HepG2 (cell line): ENCODE results near the gene FSTL1. TPM values are rescaled to one million over a fixed set of nuclear protein-coding genes. Genes with fewer than 3 reads are reported as not detected.

Source experiments
- ATAC-seq: fragments of 200-7000 bp; cut with Tn5 transposase; 3 replicates; pipeline ENCODE4 v1.9.1; 2020; ENCODE audit warnings: mild to moderate bottlenecking, moderate library complexity
- BruUV-seq: library from RNA; stranded (reverse); fragments of 400-500 nt; replicated peaks from 2 replicates; lab custom pipeline; 2021; lab: Mats Ljungman, UMichigan
- CTCF ChIA-PET: fragments of 300-600 bp; formaldehyde crosslinking; extraction: SDS; loops from one replicate; lab custom pipeline; 2021; ENCODE audit warnings: low total read pairs, inconsistent platforms, low intra/inter-chr PET ratio; lab: Yijun Ruan, JAX
- POLR2A ChIA-PET: fragments of 350-600 bp; sonication (Branson Sonifier 250); formaldehyde crosslinking; loops from one replicate; lab custom pipeline; 2020; ENCODE audit warnings: antibody characterized with exemption, inconsistent platforms; lab: Yijun Ruan, JAX
- DNase-seq: peaks from one replicate; pipeline ENCODE4 v3.0.0-alpha.2; 2015; ENCODE audit warnings: low spot score
- FAIRE-seq: peaks from 3 replicates; lab custom pipeline; 2011; peaks lifted over from hg19 to GRCh38; lab: Jason Lieb, UNC
- H2AFZ ChIP-seq: one replicate; pipeline ENCODE4 v1.6.1; 2011; ENCODE audit warnings: low read length, inconsistent platforms
- H3K27ac ChIP-seq: fragments of 300-600 bp; 3 replicates; pipeline ENCODE4 v1.8.0; 2011; ENCODE audit warnings: mixed run types, mild to moderate bottlenecking, mixed read lengths, low read length, inconsistent platforms; ENCODE audit not compliant: insufficient read depth; ENCODE audit errors: extremely low read length
- H3K27me3 ChIP-seq, 2 experiments: fragments of 200-600 bp in 1 of 2; 2 replicates in 1 of 2; 3 replicates in 1 of 2; pipeline versions ENCODE4 v1.6.0 to v1.8.0; 2011; ENCODE audit warnings: low read length in 2 of 2, mild to moderate bottlenecking in 2 of 2, moderate library complexity in 2 of 2, inconsistent platforms in 1 of 2; ENCODE audit not compliant: insufficient read depth in 2 of 2, control insufficient read depth in 1 of 2
- H3K36me3 ChIP-seq, 2 experiments: fragments of 200-600 bp in 1 of 2; replicated peaks in 1 of 2; 2 replicates in 1 of 2; 3 replicates in 1 of 2; pipeline versions ENCODE4 v1.5.1 to v1.8.0; 2011; ENCODE audit warnings: low read length in 2 of 2, inconsistent platforms in 1 of 2; ENCODE audit not compliant: insufficient read depth in 2 of 2, control insufficient read depth in 1 of 2
- H3K4me1 ChIP-seq: 2 replicates; pipeline ENCODE4 v1.5.1; 2012; ENCODE audit warnings: low read length, inconsistent platforms; ENCODE audit not compliant: insufficient read depth
- H3K4me2 ChIP-seq: 2 replicates; pipeline ENCODE4 v1.6.0; 2011; ENCODE audit warnings: low read depth, low read length, inconsistent platforms
- H3K4me3 ChIP-seq, 3 experiments: fragments of 200-600 bp in 1 of 3; sonication (generic), shearing (Covaris generic) in 1 of 3; replicated peaks in 1 of 3; 2 replicates each; pipeline ENCODE4 v1.5.1; 2011 to 2016; ENCODE audit warnings: low read length in 3 of 3, inconsistent platforms in 2 of 3, low read depth in 2 of 3, mild to moderate bottlenecking in 2 of 3, control low read depth in 1 of 3, mixed read lengths in 1 of 3; ENCODE audit not compliant: insufficient read depth in 1 of 3
- H3K79me2 ChIP-seq: one replicate; pipeline ENCODE4 v1.6.1; 2011; ENCODE audit warnings: low read length, inconsistent platforms; ENCODE audit not compliant: insufficient read depth
- H3K9ac ChIP-seq: 2 replicates; pipeline ENCODE4 v1.6.0; 2011; ENCODE audit warnings: mild to moderate bottlenecking, low read depth, low read length, inconsistent platforms; ENCODE audit not compliant: insufficient read depth
- H3K9me3 ChIP-seq: 2 replicates; pipeline ENCODE4 v1.5.1; 2012; ENCODE audit warnings: mild to moderate bottlenecking, low read length
- H4K20me1 ChIP-seq: 2 replicates; pipeline ENCODE4 v1.6.0; 2011; ENCODE audit warnings: inconsistent platforms, mild to moderate bottlenecking, low read length, moderate library complexity; ENCODE audit not compliant: insufficient read depth
- CEBPB ChIP-seq: IDR thresholded peaks from 2 replicates; pipeline ENCODE4 v1.6.1; 2011; ENCODE audit warnings: low read depth, low read length, improper control_type of control experiment, borderline replicate concordance
- CEBPG ChIP-seq: IDR thresholded peaks from 2 replicates; pipeline ENCODE4 v1.6.1; 2016
- DBP ChIP-seq: sonication (generic); formaldehyde crosslinking; IDR thresholded peaks from 2 replicates; pipeline ENCODE4 v1.4.0; 2020; ENCODE audit warnings: missing genetic modification reagents; ENCODE audit errors: not compliant biosample characterization
- IKZF1 ChIP-seq: fragments of 450-650 bp; IDR thresholded peaks from 2 replicates; pipeline ENCODE4 v1.7.1; 2016
- POLR2A ChIP-seq, 2 experiments: IDR thresholded peaks; 2 replicates each; pipeline ENCODE4 v1.6.1; 2011; ENCODE audit warnings: low read depth in 2 of 2, low read length in 2 of 2, mild to moderate bottlenecking in 1 of 2, moderate library complexity in 1 of 2; ENCODE audit not compliant: insufficient read depth in 1 of 2
- REL ChIP-seq: sonication (generic); formaldehyde crosslinking; conservative IDR thresholded peaks from 2 replicates; pipeline ENCODE4 v1.8.0; 2022; ENCODE audit warnings: mild to moderate bottlenecking, missing genetic modification reagents, moderate library complexity
- SAFB2 ChIP-seq: sonication (generic); formaldehyde crosslinking; IDR thresholded peaks from 2 replicates; pipeline ENCODE4 v1.5.1; 2020; ENCODE audit warnings: missing genetic modification reagents, low read depth, mild to moderate bottlenecking, borderline replicate concordance
- ZC3H4 ChIP-seq: sonication (generic); formaldehyde crosslinking; IDR thresholded peaks from 2 replicates; pipeline ENCODE4 v1.4.0; 2020; ENCODE audit warnings: missing genetic modification reagents, borderline replicate concordance
- ZNF552 ChIP-seq: sonication (generic); formaldehyde crosslinking; IDR thresholded peaks from 2 replicates; pipeline ENCODE4 v1.9.0; 2022; ENCODE audit warnings: missing genetic modification reagents, mild to moderate bottlenecking, borderline replicate concordance
- in situ Hi-C: cut with HindIII; loops from 2 replicates; pipeline ENCODE4 v1.10.0; 2017; ENCODE audit warnings: low pct_unique_long_range_greater_than_20kb; ENCODE audit not compliant: extremely low pct_ligation_motif_present
- intact Hi-C: fragments of 100-400 bp; cut with micrococcal nuclease; formaldehyde crosslinking; loops from one replicate; pipeline ENCODE4 v1.10.0; 2022; ENCODE audit not compliant: unreplicated experiment
- polyA plus RNA-seq, 8 experiments: library from polyadenylated mRNA; depleted of rRNA in 3 of 8; stranded (reverse) in 7 of 8; unstranded in 1 of 8; fragments of >200 nt; fragmentation: Illumina TruSeq in 4 of 8; extraction: Trizol in 4 of 8; gene quantifications; 2 replicates each; pipeline versions ENCODE4 v1.2.1 to v1.2.3, GENCODE V29; 2011 to 2016; ENCODE audit warnings: low read depth in 4 of 8, missing spikeins in 1 of 8, mixed read lengths in 1 of 8; ENCODE audit not compliant: insufficient read depth in 1 of 8
- total RNA-seq, 5 experiments: library from RNA; depleted of rRNA; stranded (reverse); fragments of >200 nt; fragmentation: Illumina TruSeq; extraction: Trizol; gene quantifications; 2 replicates each; pipeline ENCODE4 v1.2.3, GENCODE V29; 2016; ENCODE audit warnings: low read depth in 1 of 5

Gene FSTL1
- total and polyA plus RNA-seq, 2 of the 13 experiments (the other 11 are each of a cell fraction or from before 2014, with no cell fraction given), result 0.07 to 0.29 TPM

DNA sequence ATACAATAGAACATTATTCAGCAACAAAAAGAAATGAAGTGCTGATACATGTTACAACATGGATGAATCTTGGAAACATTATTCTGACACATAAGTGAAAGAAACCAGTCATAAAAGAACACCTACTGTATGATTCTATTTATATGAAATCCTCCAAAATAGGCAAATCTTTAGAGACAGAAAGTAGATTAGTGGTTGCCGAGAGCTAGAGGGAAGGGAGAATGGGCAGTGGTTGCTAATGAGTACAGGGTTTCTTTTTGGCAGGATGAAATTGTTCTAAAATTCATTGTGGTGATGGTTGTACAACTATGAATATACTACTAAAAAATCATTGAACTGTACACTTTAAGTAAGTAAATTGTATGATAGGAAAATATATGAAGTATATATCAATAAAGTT is 95.3 kb downstream of the FSTL1 start (continued):
- TF ChIP-seq ZNF552 (CRISPR knock-in tag) (no peak), SAFB2 (no peak), POLR2A (IDR thresholded peaks at IDR 0.05; ENCODE audit: insufficient read depth in 1 of 2, low read depth in 2 of 2, low read length in 2 of 2) (no peak), ZC3H4 (CRISPR knock-in tag) (no peak)

GRCh38 chr3:120353463-120353862 is 97.3 kb downstream of the FSTL1 start:
- CTCF ChIA-PET, result no interaction called here

More at GRCh38 chr3:120353463-120353862, 97.3 kb downstream of the FSTL1 start:
- no peak overlapping the region for H2AFZ ChIP-seq
- DNase-seq (no peak), FAIRE-seq (no peak), ATAC-seq (no peak)
- no peaks in the 10 kb centered on the region for H3K9me3 ChIP-seq
- intact Hi-C loops (no loop called here), in situ Hi-C loops (no loop called here)
- H3K9ac ChIP-seq, result no peak overlapping the region
- peaks cover 6% of the 10 kb centered on the region for H3K4me1 ChIP-seq
- H3K36me3 ChIP-seq, result no peaks in the 10 kb centered on the region
- TF ChIP-seq REL, result no peak
- 0 out of 2 replicates have a peak, but pooled peaks have one; percentile 32 for TF ChIP-seq CEBPG (CRISPR knock-in tag)
- TF ChIP-seq DBP (CRISPR knock-in tag), result no peak
- TF ChIP-seq IKZF1, result no peak
- TF ChIP-seq CEBPB, result peak; percentile 61; the same call in 1 of the 2 replicates
- peaks cover 2% of the 10 kb centered on the region for H3K79me2 ChIP-seq
- H3K4me3 ChIP-seq, result no peak overlapping the region
- no peak overlapping the region for H3K27ac ChIP-seq
- no peak overlapping the region for H3K4me2 ChIP-seq
- no TSS peak for BruUV-seq
- H4K20me1 ChIP-seq, result no peaks in the 10 kb centered on the region
- H3K27me3 ChIP-seq, result peaks cover 0 to 7% of the 10 kb centered on the region in 2 experiments; a peak in 2 of 5 replicates
- POLR2A ChIA-PET, result no interaction called here
